Measurements from ENCODE around the gene PTN.

DNA sequence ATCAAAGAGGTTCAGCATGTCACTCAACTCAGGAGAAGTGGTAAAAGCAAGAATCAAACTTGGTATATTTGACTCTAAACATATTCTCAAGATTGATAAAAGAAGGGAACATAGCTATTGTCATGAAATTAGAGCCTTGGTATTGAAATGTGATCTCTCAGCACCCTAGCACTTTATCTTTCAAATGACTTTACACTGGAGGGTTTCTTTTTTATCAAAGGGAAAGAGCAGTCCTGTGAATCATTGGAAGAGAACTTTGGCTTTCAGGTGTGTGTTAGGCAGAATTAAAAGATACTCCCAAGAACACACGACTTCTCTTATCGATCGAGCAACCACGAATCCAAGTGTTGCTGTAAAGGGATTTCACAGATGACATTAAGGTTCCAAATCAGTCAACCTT, 54.4 kb downstream of the PTN start:
- TF ChIP-seq CTCF (IDR thresholded peaks at IDR 0.05; ENCODE audit: low read depth, low read length, poor library complexity, severe bottlenecking) (no peak), EZH2phosphoT487 (IDR thresholded peaks at IDR 0.05; ENCODE audit: borderline replicate concordance, low read length) (no peak)
